ENCODE results near the gene GRM4. TPM values are rescaled to one million over a fixed set of nuclear protein-coding genes. Genes with fewer than 3 reads are reported as not detected.

GRM4 gene
- total RNA-seq, 1 experiment from 2014 or later, result not detected

DNA sequence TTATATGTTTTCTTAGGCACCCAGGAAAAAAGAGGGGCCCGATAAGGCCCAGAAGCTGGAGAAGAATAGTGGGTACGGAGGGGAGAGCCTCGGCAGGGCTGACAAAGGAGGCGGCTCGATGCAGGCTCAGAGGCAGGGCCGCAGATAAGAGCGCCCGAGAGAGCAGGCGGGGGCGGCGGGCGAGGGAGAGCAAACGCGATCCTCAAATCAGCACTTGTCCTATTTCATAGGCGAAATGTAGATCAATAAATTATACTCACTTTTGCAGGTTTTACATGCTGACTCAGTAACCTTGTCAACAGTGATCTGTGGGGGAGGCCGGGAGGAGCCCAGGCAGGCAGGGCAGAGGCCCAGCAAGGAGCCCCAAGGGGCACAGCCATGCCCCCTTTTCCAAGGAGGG, 42.6 kb downstream of the GRM4 start:
- no TSS peak for BruUV-seq (replicated peaks)

DNA sequence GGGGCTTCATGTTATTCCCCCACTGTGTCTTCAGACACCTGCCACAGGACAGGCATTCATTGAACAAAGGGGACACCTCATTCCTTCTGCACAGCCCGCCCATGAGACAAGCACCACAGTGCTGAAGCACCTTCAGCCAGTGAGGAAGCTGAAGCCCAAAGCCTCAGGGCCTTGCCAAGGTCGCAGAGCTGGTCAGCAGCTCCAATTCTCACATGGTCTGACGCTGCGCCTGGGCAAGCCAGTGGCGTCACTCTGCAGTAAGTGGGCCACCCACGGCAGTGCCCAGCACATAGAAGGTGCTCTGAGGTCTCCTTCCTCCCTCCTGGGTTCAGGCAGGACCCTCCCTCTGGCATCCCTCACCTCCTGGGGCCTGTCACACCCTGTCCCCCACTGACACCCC, 43.2 kb downstream of the GRM4 start:
- ChIA-PET CTCF (interaction anchor here (0.9 kb wide), 1 partner anchor 48 kb away, joined by 3 read pairs; no protein-coding TSS in a partner anchor), POLR2A (interaction anchor here (0.6 to 0.7 kb wide), 2 partner anchors 120 to 516 kb away, joined by 3 to 4 read pairs; no protein-coding TSS in a partner anchor)
- Mint-ChIP-seq H3K27me3 (ENCODE audit: insufficient read depth, unreplicated experiment) (peaks cover 67% of the 10 kb centered on the region), H3K27ac (ENCODE audit: low read depth, unreplicated experiment) (no peak overlapping the region), H3K36me3 (ENCODE audit: insufficient read depth, unreplicated experiment) (no peaks in the 10 kb centered on the region), H3K4me3 (ENCODE audit: unreplicated experiment) (no peak overlapping the region), H3K4me1 (ENCODE audit: insufficient read depth, unreplicated experiment) (no peaks in the 10 kb centered on the region), H3K9me3 (ENCODE audit: unreplicated experiment) (no peaks in the 10 kb centered on the region)
- TF ChIP-seq, protein P1, sequence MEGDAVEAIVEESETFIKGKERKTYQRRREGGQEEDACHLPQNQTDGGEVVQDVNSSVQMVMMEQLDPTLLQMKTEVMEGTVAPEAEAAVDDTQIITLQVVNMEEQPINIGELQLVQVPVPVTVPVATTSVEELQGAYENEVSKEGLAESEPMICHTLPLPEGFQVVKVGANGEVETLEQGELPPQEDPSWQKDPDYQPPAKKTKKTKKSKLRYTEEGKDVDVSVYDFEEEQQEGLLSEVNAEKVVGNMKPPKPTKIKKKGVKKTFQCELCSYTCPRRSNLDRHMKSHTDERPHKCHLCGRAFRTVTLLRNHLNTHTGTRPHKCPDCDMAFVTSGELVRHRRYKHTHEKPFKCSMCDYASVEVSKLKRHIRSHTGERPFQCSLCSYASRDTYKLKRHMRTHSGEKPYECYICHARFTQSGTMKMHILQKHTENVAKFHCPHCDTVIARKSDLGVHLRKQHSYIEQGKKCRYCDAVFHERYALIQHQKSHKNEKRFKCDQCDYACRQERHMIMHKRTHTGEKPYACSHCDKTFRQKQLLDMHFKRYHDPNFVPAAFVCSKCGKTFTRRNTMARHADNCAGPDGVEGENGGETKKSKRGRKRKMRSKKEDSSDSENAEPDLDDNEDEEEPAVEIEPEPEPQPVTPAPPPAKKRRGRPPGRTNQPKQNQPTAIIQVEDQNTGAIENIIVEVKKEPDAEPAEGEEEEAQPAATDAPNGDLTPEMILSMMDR (IDR thresholded peaks at IDR 0.05; ENCODE audit: unreplicated experiment), result no peak
- intact Hi-C loops (cut with micrococcal nuclease), result no loop called here
- no peak for DNase-seq (ENCODE audit: unreplicated experiment)
- BruUV-seq (replicated peaks), result no TSS peak

More for the DNA sequence above, 42.6 kb downstream of the GRM4 start:
- intact Hi-C loops (cut with micrococcal nuclease), result no loop called here
- Mint-ChIP-seq H3K4me3 (ENCODE audit: unreplicated experiment) (no peak overlapping the region), H3K27ac (ENCODE audit: low read depth, unreplicated experiment) (no peak overlapping the region), H3K9me3 (ENCODE audit: unreplicated experiment) (no peaks in the 10 kb centered on the region), H3K4me1 (ENCODE audit: insufficient read depth, unreplicated experiment) (no peaks in the 10 kb centered on the region), H3K36me3 (ENCODE audit: insufficient read depth, unreplicated experiment) (no peaks in the 10 kb centered on the region), H3K27me3 (ENCODE audit: insufficient read depth, unreplicated experiment) (peaks cover 73% of the 10 kb centered on the region)
- POLR2A ChIA-PET, result interaction anchor here (0.6 to 0.7 kb wide), 2 partner anchors 120 to 516 kb away, joined by 3 to 4 read pairs; no protein-coding TSS in a partner anchor
- CTCF ChIA-PET, result interaction anchor here (0.9 kb wide), 1 partner anchor 48 kb away, joined by 3 read pairs; no protein-coding TSS in a partner anchor
- TF ChIP-seq, protein P1 (IDR thresholded peaks at IDR 0.05; ENCODE audit: unreplicated experiment), result no peak
- DNase-seq (ENCODE audit: unreplicated experiment), result no peak

DNA sequence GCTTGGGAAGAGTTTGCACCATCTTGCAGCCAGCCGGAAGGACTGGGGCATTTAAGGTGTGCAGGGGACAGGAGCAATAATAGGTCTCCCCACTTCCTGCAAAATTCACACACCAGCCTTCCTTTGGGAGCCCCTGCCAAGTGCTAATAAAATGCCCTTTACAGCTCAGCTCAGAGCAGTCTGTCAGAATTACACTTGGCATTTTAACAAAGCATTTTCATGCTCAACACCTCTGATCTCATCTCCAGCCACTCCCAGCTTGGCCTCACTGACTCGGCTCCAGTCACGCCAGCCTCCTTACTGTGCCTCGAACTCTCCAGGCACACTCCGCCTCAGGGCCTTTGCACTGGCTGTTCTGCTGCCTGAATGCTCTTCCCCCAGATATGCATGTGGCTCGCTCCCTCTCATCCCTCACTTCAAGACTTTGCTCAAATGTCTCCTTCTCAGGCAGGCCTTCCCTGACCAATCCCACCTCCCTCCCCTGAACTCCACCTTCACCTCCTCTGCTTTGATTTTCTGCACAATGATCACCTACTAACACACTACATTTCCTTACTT, 43.7 kb downstream of the GRM4 start:
- Mint-ChIP-seq H3K27me3 (ENCODE audit: insufficient read depth, unreplicated experiment) (peaks cover 64% of the 10 kb centered on the region), H3K4me3 (ENCODE audit: unreplicated experiment) (no peak overlapping the region), H3K9me3 (ENCODE audit: unreplicated experiment) (no peaks in the 10 kb centered on the region), H3K36me3 (ENCODE audit: insufficient read depth, unreplicated experiment) (no peaks in the 10 kb centered on the region), H3K4me1 (ENCODE audit: insufficient read depth, unreplicated experiment) (no peaks in the 10 kb centered on the region), H3K27ac (ENCODE audit: low read depth, unreplicated experiment) (no peak overlapping the region)
- TF ChIP-seq, protein P1 (IDR thresholded peaks at IDR 0.05; ENCODE audit: unreplicated experiment), result no peak
- no peak for DNase-seq (ENCODE audit: unreplicated experiment)
- intact Hi-C loops (cut with micrococcal nuclease), result no loop called here
- CTCF ChIA-PET, result interaction anchor here (0.6 to 0.9 kb wide), 2 partner anchors 47 to 298 kb away, joined by 3 to 5 read pairs; no protein-coding TSS in a partner anchor
- no TSS peak for BruUV-seq (replicated peaks)
- POLR2A ChIA-PET, result no interaction called here

DNA sequence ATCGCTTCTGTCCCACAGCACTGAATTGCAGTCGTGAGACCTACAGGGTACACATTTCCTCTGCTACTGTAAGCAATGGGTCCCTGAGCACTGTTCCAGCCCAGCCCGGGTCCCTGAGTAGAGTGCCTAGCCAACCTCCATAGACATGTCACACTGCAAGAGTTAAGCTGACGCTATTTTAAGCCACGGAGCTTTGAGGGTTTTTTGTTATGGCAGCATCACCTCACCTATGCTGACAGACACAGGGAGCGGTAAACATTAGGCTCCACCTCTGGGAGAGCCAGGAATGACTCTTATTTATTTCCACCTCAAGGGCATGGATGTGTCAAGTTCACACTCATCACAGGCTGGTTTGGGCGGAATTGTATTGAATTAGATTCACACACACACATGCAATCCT, 45.1 kb downstream of the GRM4 start:
- no peak overlapping the region for H3K27ac Mint-ChIP-seq (ENCODE audit: low read depth, unreplicated experiment)
- no TSS peak for BruUV-seq (replicated peaks)
- H3K4me1 Mint-ChIP-seq (ENCODE audit: insufficient read depth, unreplicated experiment), result no peaks in the 10 kb centered on the region
- ChIA-PET POLR2A (interaction anchor here (0.5 to 0.7 kb wide), 2 partner anchors 260 to 362 kb away, joined by 3 read pairs; no protein-coding TSS in a partner anchor), CTCF (interaction anchor here (0.7 to 0.8 kb wide), 2 partner anchors 34 to 46 kb away, joined by 3 to 4 read pairs; no protein-coding TSS in a partner anchor)
- intact Hi-C loops (cut with micrococcal nuclease), result no loop called here
- no peak for DNase-seq (ENCODE audit: unreplicated experiment)
- no peaks in the 10 kb centered on the region for H3K36me3 Mint-ChIP-seq (ENCODE audit: insufficient read depth, unreplicated experiment)
- H3K4me3 Mint-ChIP-seq (ENCODE audit: unreplicated experiment), result no peak overlapping the region
- TF ChIP-seq, protein P1 (IDR thresholded peaks at IDR 0.05; ENCODE audit: unreplicated experiment), result no peak
- H3K27me3 Mint-ChIP-seq (ENCODE audit: insufficient read depth, unreplicated experiment), result peaks cover 62% of the 10 kb centered on the region
- no peaks in the 10 kb centered on the region for H3K9me3 Mint-ChIP-seq (ENCODE audit: unreplicated experiment)

All from MCF 10A (cell line).